GM12878 (cell line): ENCODE measurements around the gene FGGY. TPM values are rescaled to one million over a fixed set of nuclear protein-coding genes. Genes with fewer than 3 reads are reported as not detected.

Experiments used
- ATAC-seq: fragments of 200-7000 bp; cut with Tn5 transposase; 3 replicates; pipeline ENCODE4 v1.9.1; 2020; ENCODE audit warnings: mild to moderate bottlenecking, moderate library complexity
- BruUV-seq: library from RNA; stranded (reverse); fragments of 400-500 nt; replicated peaks from 2 replicates; lab custom pipeline; 2021; lab: Mats Ljungman, UMichigan
- CTCF ChIA-PET: fragments of 300-600 bp; sonication (Branson Sonifier 250); formaldehyde crosslinking; extraction: SDS; loops from one replicate; lab custom pipeline; 2021; ENCODE audit warnings: inconsistent platforms; lab: Yijun Ruan, JAX
- POLR2A ChIA-PET: fragments of 350-600 bp; formaldehyde crosslinking; extraction: SDS; loops from one replicate; lab custom pipeline; 2021; ENCODE audit warnings: inconsistent platforms; lab: Charles Lee
- RAD21 ChIA-PET: fragments of 300-600 bp; sonication (Branson Sonifier 250); formaldehyde crosslinking; loops from one replicate; lab custom pipeline; 2023; ENCODE audit warnings: antibody characterized with exemption; ENCODE audit not compliant: unreplicated experiment; lab: Charles Lee
- SMC1A ChIA-PET: fragments of 300-600 bp; sonication (Branson Sonifier 250); formaldehyde crosslinking; loops from one replicate; lab custom pipeline; 2023; ENCODE audit not compliant: unreplicated experiment, uncharacterized antibody; lab: Charles Lee
- DNase-seq: peaks from one replicate; pipeline ENCODE4 v3.0.0-alpha.2; 2011; ENCODE audit warnings: low read depth, low spot score
- FAIRE-seq: peaks from 3 replicates; lab custom pipeline; 2011; peaks lifted over from hg19 to GRCh38; lab: Jason Lieb, UNC
- H2AFZ ChIP-seq: 2 replicates; pipeline ENCODE4 v1.6.0; 2011; ENCODE audit warnings: low read depth, low read length, control low read depth; ENCODE audit not compliant: control insufficient read depth
- H3K27ac ChIP-seq: 2 replicates; pipeline ENCODE4 v1.5.1; 2011; ENCODE audit warnings: control low read depth; ENCODE audit not compliant: control insufficient read depth, insufficient read depth
- H3K27me3 ChIP-seq, 2 experiments: replicated peaks in 1 of 2; 2 replicates each; pipeline versions ENCODE4 v1.6.0 to v1.6.1; 2011; ENCODE audit warnings: low read length in 1 of 2; ENCODE audit not compliant: control insufficient read depth in 2 of 2, insufficient read depth in 2 of 2
- H3K36me3 ChIP-seq, 2 experiments: 2 replicates each; pipeline ENCODE4 v1.5.1; 2011; ENCODE audit warnings: low read length in 1 of 2; ENCODE audit not compliant: control insufficient read depth in 2 of 2, insufficient read depth in 2 of 2
- H3K4me1 ChIP-seq: 2 replicates; pipeline ENCODE4 v1.6.1; 2011; ENCODE audit warnings: mild to moderate bottlenecking, low read length, moderate library complexity, mixed read lengths; ENCODE audit not compliant: control insufficient read depth, insufficient read depth
- H3K4me2 ChIP-seq: 2 replicates; pipeline ENCODE4 v1.6.0; 2011; ENCODE audit warnings: control low read depth; ENCODE audit not compliant: control insufficient read depth, insufficient read depth
- H3K4me3 ChIP-seq: fragments of 200-600 bp; sonication (generic); 2 replicates; pipeline ENCODE4 v1.5.1; 2016
- H3K79me2 ChIP-seq: 2 replicates; pipeline ENCODE4 v1.6.0; 2011; ENCODE audit warnings: low read length; ENCODE audit not compliant: control insufficient read depth, insufficient read depth
- H3K9ac ChIP-seq: 2 replicates; pipeline ENCODE4 v1.8.0; 2011; ENCODE audit warnings: low read length, control low read depth, mixed read lengths; ENCODE audit not compliant: control insufficient read depth, insufficient read depth
- H3K9me3 ChIP-seq: replicated peaks from 3 replicates; pipeline ENCODE4 v1.5.1; 2011; ENCODE audit warnings: mild to moderate bottlenecking, low read length; ENCODE audit not compliant: control insufficient read depth, insufficient read depth
- H4K20me1 ChIP-seq: 2 replicates; pipeline ENCODE4 v1.6.0; 2011; ENCODE audit not compliant: control insufficient read depth, insufficient read depth
- BRCA1 ChIP-seq: IDR thresholded peaks from 2 replicates; pipeline ENCODE4 v1.6.1; 2011; ENCODE audit warnings: low read depth, low read length, improper control_type of control experiment
- CEBPZ ChIP-seq: fragments of 150-350 bp; IDR thresholded peaks from 2 replicates; pipeline ENCODE4 v1.6.1; 2016; ENCODE audit warnings: low read depth, low read length
- E2F8 ChIP-seq: fragments of 450-650 bp; IDR thresholded peaks from 2 replicates; pipeline ENCODE4 v1.6.1; 2018; ENCODE audit warnings: mild to moderate bottlenecking, low read depth, moderate library complexity; ENCODE audit not compliant: partially characterized antibody
- FOXK2 ChIP-seq: fragments of 450-650 bp; IDR thresholded peaks from 2 replicates; pipeline ENCODE4 v1.6.1; 2017; ENCODE audit warnings: mild to moderate bottlenecking, moderate library complexity
- GABPA ChIP-seq: IDR thresholded peaks from 2 replicates; pipeline ENCODE4 v1.6.1; 2014; ENCODE audit warnings: antibody characterized with exemption, low read depth, mild to moderate bottlenecking, inconsistent platforms
- HDAC6 ChIP-seq: fragments of 200-600 bp; sonication (generic); IDR thresholded peaks from one replicate; pipeline ENCODE4 v1.8.0; 2017; ENCODE audit warnings: antibody characterized with exemption; ENCODE audit not compliant: unreplicated experiment
- IRF3 ChIP-seq: fragments of 450-650 bp; IDR thresholded peaks from 2 replicates; pipeline ENCODE4 v1.6.1; 2014; ENCODE audit warnings: mild to moderate bottlenecking
- RB1 ChIP-seq: fragments of 450-650 bp; formaldehyde crosslinking; IDR thresholded peaks from 2 replicates; pipeline ENCODE4 v1.6.1; 2017; ENCODE audit warnings: mild to moderate bottlenecking, borderline replicate concordance
- SP1 ChIP-seq: IDR thresholded peaks from one replicate; pipeline ENCODE4 v1.6.1; 2011; ENCODE audit warnings: low read depth, low read length
- STAT3 ChIP-seq: IDR thresholded peaks from 2 replicates; pipeline ENCODE4 v1.6.1; 2011; ENCODE audit warnings: low read depth, low read length, improper control_type of control experiment
- TCF7 ChIP-seq: IDR thresholded peaks from 2 replicates; pipeline ENCODE4 v1.6.1; 2014; ENCODE audit warnings: antibody characterized with exemption, borderline replicate concordance
- USF1 ChIP-seq: IDR thresholded peaks from 2 replicates; pipeline ENCODE4 v1.6.1; 2011; ENCODE audit warnings: borderline replicate concordance, low read depth, mild to moderate bottlenecking, moderate library complexity, mixed read lengths, low read length; ENCODE audit not compliant: insufficient read depth; ENCODE audit errors: extremely low read length
- WRNIP1 ChIP-seq: IDR thresholded peaks from 2 replicates; pipeline ENCODE4 v1.6.1; 2011; ENCODE audit warnings: low read depth, low read length, improper control_type of control experiment, borderline replicate concordance
- WGBS: methylation state at CpG from one replicate; pipeline ENCODE4 v1.1.6; 2016; ENCODE audit warnings: low lambda C conversion rate; ENCODE audit not compliant: insufficient replicate concordance, insufficient coverage; ENCODE audit errors: missing lambda C conversion rate; 5-methylcytosine and 5-hydroxymethylcytosine counted together
- in situ Hi-C: fragments of 300-500 bp; cut with MboI; formaldehyde crosslinking; loops from 9 replicates; pipeline ENCODE4 v1.14.3; 2018; ENCODE audit warnings: mixed read lengths
- intact Hi-C: fragments of 100-400 bp; cut with micrococcal nuclease; formaldehyde crosslinking; loops from one replicate; pipeline ENCODE4 v1.14.2; 2022; ENCODE audit not compliant: unreplicated experiment
- polyA plus RNA-seq, 11 experiments: library from polyadenylated mRNA; depleted of rRNA in 4 of 11; unstranded in 6 of 11; stranded (reverse) in 5 of 11; fragments of >200 nt; fragmentation: Nextera tagmentation in 4 of 11; fragmentation: Illumina TruSeq in 1 of 11; extraction: Ambion mirVana in 4 of 11; extraction: Trizol in 1 of 11; gene quantifications; 1 replicate in 1 of 11; 2 replicates in 10 of 11; pipeline versions ENCODE4 v1.2.1 to v1.2.3, GENCODE V29; 2011 to 2016; ENCODE audit warnings: inconsistent platforms in 2 of 11, missing spikeins in 2 of 11, low read depth in 1 of 11
- total RNA-seq, 4 experiments: library from RNA; depleted of rRNA in 3 of 4; stranded (reverse); fragments of >200 nt in 3 of 4; fragmentation: Illumina TruSeq in 1 of 4; extraction: Trizol in 1 of 4; gene quantifications; 2 replicates each; pipeline versions ENCODE4 v1.2.1 to v1.2.3, GENCODE V29; 2013 to 2021
- TF ChIP-seq, protein P1 (sequence below): fragments of 450-650 bp; IDR thresholded peaks from 2 replicates; pipeline ENCODE4 v1.6.1; 2018; ENCODE audit warnings: borderline replicate concordance, mild to moderate bottlenecking; ENCODE audit not compliant: partially characterized antibody

FGGY gene
- total and polyA plus RNA-seq, 10 of the 15 experiments (the other 5 are each of a cell fraction or from before 2014, with no cell fraction given) = 6.2 to 11.9 (median 7.5) TPM

GRCh38 chr1:59473831-59474230, 176.9 kb downstream of the FGGY start:
- WGBS = 81% methylated on average over 3 of the region's 3 CpGs
- H3K9ac ChIP-seq = no peak overlapping the region
- DNase-seq = no peak
- H3K4me3 ChIP-seq = no peak overlapping the region
- no peaks in the 10 kb centered on the region for H4K20me1 ChIP-seq
- no peak overlapping the region for H3K4me2 ChIP-seq
- RAD21 ChIA-PET = no interaction called here
- intact Hi-C loops = no loop called here
- POLR2A ChIA-PET = no interaction called here
- no peaks in the 10 kb centered on the region for H3K36me3 ChIP-seq
- in situ Hi-C loops = no loop called here
- SMC1A ChIA-PET = interaction anchor here (0.6 kb wide), 1 partner anchor 41 kb away, joined by 3 read pairs; no protein-coding TSS in a partner anchor
- ATAC-seq = no peak; the same call in 2 of the 3 replicates
- H3K9me3 ChIP-seq = no peaks in the 10 kb centered on the region; the same call in 2 of the 3 replicates
- H3K79me2 ChIP-seq = no peaks in the 10 kb centered on the region
- H3K4me1 ChIP-seq = no peaks in the 10 kb centered on the region
- H3K27me3 ChIP-seq = no peaks in the 10 kb centered on the region
- no peak overlapping the region for H3K27ac ChIP-seq
- no TSS peak for BruUV-seq
- no peak for FAIRE-seq
- CTCF ChIA-PET = interaction anchor here (0.9 kb wide), 1 partner anchor 225 kb away, joined by 3 read pairs; no protein-coding TSS in a partner anchor
- H2AFZ ChIP-seq = no peak overlapping the region
- TF ChIP-seq GABPA (no peak), SP1 (no peak), BRCA1 (no peak), CEBPZ (no peak), IRF3 (no peak), E2F8 (no peak), RB1 (no peak), HDAC6 (no peak), USF1 (no peak), STAT3 (no peak), FOXK2 (no peak), TCF7 (no peak), WRNIP1 (no peak)
- TF ChIP-seq, protein P1, sequence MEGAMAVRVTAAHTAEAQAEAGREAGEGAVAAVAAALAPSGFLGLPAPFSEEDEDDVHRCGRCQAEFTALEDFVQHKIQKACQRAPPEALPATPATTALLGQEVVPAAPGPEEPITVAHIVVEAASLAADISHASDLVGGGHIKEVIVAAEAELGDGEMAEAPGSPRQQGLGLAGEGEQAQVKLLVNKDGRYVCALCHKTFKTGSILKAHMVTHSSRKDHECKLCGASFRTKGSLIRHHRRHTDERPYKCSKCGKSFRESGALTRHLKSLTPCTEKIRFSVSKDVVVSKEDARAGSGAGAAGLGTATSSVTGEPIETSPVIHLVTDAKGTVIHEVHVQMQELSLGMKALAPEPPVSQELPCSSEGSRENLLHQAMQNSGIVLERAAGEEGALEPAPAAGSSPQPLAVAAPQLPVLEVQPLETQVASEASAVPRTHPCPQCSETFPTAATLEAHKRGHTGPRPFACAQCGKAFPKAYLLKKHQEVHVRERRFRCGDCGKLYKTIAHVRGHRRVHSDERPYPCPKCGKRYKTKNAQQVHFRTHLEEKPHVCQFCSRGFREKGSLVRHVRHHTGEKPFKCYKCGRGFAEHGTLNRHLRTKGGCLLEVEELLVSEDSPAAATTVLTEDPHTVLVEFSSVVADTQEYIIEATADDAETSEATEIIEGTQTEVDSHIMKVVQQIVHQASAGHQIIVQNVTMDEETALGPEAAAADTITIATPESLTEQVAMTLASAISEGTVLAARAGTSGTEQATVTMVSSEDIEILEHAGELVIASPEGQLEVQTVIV = no peak
